GM21526 (cell line): Measurements from ENCODE around the gene MICAL3.

Source experiments
- ATAC-seq: cut with Tn5 transposase; IDR thresholded peaks from one replicate; pipeline ENCODE4 v1.9.1; 2021; ENCODE audit warnings: moderate library complexity; ENCODE audit not compliant: unreplicated experiment, low FRiP score

MICAL3 gene

DNA sequence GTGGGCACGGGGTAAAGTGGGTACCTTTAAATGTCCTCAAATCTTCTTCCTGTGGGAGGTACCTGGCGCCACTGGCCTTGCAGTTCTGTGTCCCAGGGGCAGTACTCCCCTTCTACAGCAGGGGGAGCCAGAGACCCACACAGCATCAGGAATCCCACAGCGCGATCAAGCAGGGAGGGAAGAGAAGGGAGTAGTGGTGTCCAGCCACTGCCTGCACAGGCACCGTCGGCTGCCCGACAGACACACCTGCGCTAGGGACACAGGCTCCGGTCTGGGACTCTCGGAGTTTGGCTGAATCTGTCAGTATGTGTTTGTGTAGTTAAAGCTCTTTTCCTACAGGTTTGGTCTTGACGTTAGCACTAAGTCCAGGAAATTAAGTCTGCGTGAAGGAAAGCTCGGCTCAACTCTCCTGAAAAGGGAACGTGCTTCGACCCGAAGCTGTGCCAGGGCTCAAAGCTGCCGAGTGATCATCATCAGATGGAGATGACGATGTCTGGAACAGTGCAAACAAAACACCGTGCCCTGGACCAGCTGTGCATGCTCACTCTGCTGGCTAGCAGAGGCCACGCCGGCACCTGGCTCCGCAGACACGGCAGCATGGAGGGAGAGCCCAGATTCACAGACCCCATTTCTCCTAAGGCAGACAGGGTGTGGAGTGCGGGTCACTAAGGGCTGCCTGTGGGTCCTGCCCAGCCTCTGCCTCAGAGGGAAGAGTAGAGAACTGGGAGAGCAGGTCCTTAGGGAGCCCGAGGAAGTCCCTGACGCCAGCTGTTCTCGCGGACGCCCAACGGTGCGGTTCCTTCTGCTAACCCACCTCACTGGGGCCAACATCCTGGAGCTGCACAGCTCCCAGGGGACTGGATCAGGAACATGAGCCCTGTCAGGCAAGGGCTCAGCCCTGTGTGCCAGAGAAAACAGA lies 194.1 kb downstream of the MICAL3 start:
- no peak for ATAC-seq

DNA sequence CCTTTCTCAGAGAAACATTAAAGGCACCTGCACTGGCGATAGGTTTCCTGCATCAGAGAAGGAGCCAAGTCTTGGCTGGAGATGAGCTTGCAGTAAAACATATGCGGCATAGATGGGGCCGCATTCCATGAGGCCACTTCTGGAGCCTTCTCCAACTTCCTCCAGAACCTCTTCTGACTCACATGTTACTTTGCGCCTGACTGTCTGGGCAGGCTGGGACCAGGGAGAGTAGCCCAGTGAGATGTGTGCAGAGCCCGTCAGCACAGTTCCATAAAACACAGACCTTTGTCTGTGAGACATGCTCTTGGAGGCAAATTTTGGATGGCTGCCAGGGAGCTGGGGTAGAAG lies 194.7 kb downstream of the MICAL3 start:
- ATAC-seq: no peak

DNA sequence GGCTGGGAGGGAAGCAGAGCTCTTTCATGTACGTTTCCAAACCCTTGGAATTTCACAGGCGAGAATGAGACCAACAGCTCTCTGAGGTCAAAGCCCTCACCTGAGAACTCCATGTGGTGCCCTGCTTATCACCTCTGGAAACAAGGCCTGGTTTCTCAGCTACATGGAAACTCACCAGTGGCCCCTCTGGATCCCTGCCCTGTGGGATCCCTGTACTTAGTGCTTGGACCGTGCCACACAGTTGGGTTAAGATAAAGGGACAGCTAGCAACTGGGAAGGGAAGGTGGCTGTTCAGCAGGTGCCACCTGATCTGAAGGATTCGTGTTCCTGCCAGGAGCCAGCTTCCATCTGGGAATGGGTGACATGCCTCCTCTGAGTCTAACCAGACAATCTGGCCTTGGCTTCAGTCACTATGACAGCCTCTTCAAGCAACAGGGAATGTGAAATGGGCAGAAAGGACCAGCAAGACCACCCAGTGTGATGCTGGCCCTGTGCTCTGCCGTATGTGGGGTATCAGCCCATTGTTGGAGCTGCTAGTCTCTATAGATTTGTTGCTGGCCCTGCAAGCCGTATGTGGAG lies 195.8 kb downstream of the MICAL3 start:
- ATAC-seq: no peak

DNA sequence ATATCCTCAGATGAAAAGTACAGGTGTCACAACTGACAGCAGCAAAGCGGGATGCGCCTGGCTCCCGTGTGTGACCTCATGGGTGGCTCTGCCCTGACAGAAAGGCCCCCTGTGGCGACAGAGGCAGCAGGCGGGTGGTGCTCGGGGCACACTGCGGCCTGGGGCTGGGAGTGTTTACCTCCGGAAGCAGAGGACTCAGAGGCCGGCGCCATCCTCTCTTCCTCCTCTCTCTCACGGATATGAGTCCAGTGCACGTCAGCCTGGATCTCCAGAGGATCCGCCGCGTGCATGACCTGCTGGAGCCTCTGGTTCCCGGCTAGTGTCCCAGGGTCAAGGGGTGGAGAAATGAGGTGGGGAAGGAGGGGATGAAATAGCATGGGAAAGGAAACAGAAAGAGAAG lies 196.9 kb downstream of the MICAL3 start:
- ATAC-seq: no peak

DNA sequence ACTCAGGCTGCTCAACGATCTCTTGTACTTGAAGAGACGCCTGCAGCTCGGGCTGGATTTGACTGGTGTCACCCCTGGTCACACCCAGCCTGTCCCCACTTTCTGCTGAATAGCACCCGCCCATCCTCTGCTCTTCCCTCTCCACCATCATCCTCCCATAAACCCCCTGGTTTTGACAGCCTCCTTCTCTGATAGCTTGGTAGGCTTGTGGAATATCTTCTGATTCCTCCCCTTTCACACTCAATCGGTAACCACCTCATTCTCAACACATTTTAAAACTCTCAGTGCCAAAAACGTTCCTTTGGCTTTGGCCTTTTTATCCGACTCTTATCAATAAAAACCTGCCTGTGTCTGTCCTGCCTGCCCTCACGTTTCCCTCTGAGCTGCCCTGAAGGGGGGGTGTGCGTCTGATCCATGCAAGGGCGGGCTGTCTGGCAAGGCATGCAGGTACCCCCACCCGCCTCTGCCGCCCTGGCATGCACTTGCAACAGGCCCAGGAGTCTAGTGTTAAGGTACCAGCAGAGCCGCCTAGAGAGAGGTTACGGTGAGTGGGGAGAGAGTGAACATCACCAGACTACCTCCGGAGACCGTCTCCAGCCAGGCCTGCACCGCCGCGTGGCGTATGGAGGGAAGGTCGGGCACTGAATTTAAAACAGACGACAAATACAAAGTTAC lies 198.3 kb downstream of the MICAL3 start:
- ATAC-seq: no peak

DNA sequence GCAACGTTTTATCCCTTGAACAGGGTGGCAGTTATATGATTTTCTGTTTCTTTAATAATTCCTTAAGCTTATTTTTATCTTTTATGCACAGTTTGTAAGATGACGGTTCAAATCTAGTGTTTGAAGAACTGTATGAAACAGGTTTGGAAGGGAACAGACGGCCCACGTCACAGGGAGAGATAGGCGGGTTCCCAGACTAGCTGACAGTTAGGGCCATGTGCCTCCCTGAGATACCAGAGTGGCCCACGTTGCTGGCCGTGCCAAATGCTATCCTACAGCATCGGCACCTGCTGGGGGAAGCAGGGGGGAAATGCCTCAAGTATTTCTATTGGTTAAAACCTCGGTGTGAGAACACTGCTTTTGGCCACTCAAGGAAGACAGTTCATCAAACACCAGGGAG lies 199.9 kb downstream of the MICAL3 start:
- ATAC-seq: no peak

DNA sequence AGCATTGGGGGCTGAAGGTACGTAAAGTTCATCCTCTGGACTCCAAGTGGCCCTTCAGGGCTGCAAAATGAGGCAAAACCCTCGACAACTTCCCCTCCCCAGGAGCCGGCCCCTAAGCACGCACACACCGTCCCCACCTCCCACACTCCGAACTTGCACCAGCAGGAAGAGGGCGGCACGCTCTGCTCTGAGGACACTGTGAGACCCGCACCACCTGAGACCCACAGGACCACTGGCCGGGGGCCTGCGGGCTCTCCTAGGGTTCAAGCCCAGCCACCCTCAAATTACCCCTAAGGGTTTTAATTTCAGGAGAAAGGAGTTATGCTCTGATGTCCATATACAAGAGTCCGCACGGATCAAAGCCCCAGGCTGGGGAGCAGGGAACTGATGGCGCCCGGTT lies 200.4 kb downstream of the MICAL3 start:
- ATAC-seq: no peak

DNA sequence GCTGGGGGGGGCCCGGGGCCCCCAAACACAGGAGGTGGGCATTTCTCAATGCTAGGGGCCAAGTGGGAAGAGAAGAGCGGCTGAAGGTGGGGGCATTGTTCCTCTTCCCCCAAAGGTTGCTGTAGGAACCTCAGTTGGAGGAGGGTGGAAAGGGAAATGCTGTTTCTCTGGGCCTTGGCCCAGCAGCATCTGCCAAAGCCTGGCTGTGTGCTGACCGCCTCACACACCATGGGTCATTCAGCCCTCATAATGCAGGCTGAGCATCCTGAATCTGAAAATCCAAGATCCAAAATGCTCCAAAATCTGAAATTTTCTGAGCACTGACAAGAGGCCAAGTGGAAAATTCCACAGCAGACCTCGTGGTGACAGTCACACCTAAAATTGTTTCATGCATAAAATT lies 201.1 kb downstream of the MICAL3 start:
- no peak for ATAC-seq

DNA sequence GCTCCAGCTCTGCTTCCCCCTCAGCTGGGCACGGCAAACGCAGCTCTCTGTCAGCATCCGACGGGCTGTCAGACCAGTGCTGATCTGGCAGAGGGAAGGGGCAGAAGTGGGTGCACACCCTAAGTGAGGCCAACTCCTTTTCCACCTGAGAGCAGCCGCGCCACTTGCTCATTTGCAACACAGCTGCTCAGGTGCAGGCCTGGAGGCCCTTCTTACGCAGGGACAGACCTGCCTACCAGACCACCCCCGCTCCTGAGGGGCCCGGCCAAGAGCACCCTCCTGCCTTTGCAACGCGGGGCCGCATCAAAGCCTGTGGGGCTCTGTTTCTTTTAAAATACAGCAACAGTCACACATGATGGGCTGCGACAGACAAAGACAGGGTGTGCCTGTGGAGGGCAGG lies 202.3 kb downstream of the MICAL3 start:
- ATAC-seq: no peak

DNA sequence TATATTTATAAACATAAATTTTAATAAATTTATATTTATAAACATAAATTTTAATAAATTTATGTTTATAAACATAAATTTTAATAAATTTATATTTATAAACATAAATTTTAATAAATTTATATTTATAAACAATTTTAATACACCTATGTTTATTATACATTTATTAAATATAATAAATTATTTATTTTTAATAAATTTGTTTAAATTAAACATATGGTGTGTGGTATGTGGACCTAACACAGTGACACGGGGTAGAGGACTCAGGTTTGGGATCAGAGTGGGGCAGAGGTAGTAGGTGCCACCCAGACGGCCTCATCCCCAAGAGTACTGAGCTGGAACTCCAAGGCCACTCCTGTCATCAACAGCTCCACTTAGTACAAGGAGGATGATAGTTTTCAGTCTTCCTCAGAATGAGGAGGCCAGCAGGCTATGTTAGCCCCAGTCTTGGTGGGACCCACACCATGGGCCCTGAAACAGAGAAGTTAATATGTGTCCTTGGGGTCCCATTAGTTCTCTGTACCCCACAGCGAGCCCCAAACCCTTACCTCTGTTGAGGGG lies 203.4 kb downstream of the MICAL3 start:
- no peak for ATAC-seq

DNA sequence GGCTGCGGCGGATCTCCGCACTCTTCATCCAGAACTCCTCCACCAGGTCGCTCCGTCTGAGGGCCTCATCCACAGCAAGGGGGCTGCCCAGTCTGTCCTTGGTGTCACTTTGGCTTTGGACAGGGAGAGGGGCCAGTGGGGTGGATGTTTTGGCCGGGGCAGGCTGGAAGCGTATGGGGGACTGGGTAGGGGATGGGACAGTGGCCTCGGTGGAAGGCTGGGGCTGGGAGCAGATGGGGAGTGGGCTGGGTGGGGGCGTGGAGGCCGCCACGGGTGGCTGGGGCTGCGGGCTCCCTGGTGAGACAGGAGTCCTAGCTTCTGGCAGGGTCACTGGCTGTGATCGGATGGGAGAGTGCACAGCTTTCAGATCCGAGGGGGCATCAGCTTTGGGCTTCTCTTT lies 205.7 kb downstream of the MICAL3 start:
- ATAC-seq: no peak

DNA sequence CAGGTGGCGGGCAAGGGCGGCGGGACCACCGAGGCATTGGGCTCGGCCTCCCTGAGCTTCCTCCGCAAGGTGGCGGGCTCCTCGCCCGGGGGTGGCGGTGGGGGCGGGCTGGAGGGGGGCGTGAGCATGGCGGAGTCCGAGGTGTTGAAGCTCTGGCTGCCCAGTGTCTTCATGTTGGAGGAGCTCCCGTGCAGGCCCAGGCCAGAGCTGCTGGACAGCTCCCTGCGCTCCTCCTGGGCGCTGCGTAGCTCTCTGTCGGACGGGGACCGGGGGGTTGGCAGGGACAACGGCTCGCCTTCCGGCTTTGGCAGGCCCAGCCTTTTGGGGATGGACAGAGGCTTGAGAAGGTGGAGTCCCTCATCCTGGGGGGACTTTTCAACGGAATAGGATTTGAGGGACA lies 206.2 kb downstream of the MICAL3 start:
- no peak for ATAC-seq

DNA sequence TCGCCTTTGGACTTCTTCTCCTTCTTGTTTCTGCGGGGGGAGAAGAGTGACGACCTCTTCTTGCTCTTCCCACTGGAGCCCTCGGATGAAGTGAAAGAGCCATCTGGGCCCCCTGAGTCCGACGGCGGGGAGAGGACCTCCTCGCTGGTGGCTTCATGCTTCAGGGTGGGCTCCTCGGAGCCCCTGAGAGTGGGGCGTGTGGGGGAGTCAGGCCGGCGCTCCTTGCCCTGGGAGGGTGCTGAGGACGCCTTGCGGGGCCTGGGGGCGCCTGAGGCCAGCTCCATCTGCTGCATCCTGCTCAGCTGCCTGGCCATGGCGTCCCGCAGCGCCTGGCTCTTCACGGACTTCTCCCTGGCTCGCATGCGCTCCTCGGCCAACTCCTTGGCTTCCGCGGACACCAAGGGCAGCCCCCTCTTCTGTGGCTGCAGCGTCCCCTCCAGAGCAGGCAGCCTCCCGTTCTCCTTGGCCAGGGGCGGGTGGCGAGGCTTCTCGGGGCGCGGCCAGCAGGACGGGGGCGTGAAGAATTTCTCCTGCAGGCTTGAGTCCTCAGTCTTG lies 206.8 kb downstream of the MICAL3 start:
- no peak for ATAC-seq

DNA sequence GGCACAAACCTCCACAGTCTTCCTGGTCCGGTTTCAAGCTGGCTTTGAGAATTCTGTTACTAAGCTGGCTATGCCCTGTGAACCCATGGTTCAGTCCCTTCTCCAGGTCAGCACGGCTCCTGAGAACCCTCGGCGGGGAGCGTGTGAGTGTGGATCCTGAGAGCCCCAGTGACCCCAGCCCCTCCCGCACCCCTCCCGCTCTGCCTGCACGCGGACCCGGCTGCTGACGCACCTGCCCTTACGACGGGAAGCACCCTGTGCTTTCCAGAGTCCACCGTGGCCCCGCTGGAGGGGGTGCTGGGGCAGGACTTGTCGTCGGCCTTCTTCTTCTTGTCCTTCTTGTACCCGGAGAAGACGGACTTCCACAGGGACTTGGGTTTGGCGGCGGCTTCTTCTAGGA lies 207.3 kb downstream of the MICAL3 start:
- no peak for ATAC-seq

DNA sequence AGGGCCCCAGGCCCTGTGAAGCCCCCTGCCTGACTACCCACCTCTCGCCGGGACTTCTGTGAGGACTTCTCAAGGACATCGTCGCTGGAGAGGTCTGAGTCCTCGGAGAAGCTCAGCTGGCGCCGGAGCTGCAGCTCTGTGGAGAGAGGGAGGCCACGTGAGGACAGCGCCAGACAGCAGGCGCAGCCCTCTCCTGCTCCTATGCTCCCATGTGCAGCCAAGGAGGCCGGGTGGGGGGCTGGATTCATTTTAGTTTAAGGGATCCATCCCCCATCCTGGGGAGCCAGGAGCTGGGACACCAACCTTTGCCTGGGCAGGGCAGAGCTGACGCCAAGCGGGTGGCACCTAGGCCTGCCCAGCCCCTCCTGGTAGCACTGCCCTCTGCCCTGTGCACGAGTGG lies 207.7 kb downstream of the MICAL3 start:
- no peak for ATAC-seq

DNA sequence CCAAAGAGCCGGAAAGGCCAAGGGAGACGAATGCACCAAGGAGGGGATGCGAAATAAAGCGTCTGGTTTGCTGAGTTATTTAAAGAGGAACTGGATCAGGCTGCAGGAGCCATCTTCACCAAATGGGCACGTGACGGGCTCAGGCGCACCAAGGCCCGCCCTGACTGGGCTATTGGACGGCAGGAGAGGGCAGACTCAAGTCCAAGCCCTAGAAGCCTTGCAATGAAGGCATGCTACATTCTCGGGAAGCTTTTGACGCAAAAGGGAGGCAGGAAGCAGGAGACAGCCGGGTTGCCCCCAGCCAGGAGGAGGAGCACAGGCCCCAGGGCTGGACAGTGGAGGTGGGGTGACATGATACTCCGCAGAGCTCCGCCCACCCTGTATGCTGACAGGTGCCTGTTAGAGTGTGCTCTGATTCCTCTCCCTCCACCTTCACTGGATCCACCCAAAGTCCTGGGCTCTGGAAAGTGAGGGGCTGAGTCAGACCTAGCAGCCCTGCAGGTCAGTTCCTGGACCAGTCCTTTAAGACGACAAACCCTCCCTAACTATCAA lies 208.6 kb downstream of the MICAL3 start:
- no peak for ATAC-seq

DNA sequence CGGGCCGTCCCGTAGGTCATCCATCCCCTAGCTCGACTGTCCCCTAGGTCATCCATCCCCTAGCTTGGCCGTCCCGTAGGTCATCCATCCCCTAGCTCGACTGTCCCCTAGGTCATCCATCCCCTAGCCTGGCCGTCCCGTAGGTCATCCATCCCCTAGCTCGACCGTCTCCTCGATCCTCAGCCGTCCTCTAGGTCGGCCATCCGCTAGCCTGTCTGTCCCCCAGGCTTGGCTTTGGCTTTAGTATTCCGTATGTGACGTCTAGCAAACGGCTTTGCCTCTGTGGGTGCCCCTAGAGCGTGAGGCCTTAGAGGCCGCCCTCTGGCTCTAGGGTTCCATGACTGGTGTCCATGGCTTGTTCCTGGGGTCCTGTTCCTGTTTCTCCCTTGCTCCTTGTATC lies 209.5 kb downstream of the MICAL3 start:
- ATAC-seq: no peak

DNA sequence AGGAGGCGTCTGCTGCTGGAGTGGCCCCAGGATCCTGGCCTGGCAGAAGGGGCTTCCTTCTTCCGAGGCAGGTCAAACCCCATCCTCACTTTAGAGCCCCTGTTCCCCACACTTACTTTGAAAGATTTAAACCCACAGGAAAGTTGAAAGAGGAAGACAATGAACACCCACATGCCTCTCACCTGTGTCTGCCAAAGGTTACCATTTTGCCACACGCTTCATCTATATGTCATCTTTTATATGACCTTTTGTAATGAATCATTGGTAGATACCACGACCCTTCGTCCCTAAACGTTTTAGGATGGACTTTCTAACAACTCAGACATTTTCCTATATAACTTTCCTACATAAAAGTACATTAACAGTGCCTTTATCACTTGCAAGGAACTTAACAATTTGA lies 210.3 kb downstream of the MICAL3 start:
- no peak for ATAC-seq

DNA sequence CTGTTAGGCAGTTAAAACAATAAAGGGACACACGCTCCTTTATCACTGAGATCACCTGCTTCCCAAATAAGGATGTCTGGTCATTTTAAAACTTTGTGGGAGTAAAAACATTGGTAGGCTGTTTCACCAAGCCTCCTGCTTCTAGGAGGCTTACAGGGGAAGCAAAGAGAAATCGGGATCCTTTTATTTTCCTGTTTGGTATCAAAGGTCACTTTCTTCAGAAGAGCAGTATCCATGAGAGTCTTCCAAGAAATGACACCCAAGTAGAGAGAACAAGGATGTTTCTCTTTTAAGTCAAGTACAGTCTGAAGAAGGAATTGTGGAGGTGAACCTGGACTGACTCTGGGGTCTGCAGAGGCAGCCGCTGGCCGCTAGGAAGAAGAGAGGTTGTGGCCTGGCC lies 213.2 kb downstream of the MICAL3 start:
- ATAC-seq: no peak

DNA sequence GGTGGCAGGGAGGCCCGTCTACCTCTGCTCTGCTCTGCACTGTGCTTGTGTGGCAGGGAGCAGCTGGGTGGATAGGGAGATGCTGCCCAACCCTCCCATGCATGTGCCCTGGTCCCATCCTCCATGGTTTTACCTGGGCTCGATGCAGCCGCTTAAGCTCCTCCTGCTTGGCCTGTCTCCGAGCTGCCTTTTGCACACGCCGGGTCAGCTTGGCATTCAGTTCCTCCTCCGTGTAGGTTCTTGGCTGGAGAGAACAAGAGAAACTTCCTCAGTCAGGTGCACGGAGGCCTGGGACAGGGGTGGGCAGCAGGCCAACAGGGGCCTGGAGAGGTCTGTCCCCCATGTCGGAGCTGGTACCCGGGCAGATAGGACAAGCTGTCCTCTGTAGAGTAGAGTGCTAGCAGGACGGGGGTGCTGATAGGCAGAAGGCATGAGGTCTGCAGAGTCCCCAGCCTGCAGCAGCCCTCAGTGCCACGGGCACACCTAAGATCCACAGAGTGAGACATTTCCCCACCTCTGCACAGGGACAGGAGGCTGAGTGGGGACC lies 213.7 kb downstream of the MICAL3 start:
- no peak for ATAC-seq
